Colon (tissue), 2 donors: ENCODE measurements around the gene MTCP1.

ENCODE experiments used
- FAIRE-seq: peaks from 2 replicates; lab custom pipeline; 2012; peaks lifted over from hg19 to GRCh38; lab: Jason Lieb, UNC
- donor health status: control.
- donor health status: control.

The MTCP1 gene, protein sequence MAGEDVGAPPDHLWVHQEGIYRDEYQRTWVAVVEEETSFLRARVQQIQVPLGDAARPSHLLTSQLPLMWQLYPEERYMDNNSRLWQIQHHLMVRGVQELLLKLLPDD

DNA sequence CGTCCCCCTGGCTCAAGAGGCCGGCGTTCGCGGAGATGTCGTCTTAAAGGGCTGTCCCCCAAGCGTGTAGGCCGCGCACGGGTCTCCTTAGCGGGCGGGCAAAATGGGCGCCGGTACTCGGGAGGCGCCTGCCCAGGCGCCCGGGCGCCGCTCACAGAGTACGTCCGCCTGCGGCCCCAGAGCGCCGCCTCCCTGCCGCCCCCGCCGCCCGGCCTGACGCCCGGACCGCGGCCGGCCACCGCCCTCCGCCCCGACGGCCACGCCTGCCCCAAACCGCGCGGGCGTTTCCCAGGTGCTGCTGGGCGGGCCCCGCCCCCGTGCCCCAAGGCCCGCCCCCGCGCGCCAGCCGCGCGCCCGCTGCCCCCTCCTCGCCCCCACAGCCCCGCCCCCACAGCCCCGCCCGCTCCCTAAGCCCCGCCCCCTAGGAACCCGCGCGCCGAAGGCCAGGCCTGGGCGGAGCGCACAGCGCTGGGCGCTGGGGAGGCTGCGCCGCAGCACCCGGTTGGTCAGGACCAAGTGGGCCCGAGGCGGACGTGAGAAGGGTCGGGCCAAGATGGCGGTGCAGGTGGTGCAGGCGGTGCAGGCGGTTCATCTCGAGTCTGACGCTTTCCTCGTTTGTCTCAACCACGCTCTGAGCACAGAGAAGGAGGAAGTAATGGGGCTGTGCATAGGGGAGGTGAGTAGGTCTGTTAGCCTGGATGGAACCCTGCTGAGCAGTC, at the start of gene MTCP1, which contains the start of the genes BRCC3 and CMC4:
MTCP1 (minus strand) TSS at position 162 of the 719 bp plus-strand sequence. CDS start 5,126 bp downstream, outside the sequence.
BRCC3 (plus strand) TSS at position 534 of the 719 bp plus-strand sequence; CDS start at position 554, 20 bp downstream.
CMC4 (minus strand) TSS at position 162 of the 719 bp plus-strand sequence. CDS start 7,113 bp downstream, outside the sequence.
- FAIRE-seq = no peak

DNA sequence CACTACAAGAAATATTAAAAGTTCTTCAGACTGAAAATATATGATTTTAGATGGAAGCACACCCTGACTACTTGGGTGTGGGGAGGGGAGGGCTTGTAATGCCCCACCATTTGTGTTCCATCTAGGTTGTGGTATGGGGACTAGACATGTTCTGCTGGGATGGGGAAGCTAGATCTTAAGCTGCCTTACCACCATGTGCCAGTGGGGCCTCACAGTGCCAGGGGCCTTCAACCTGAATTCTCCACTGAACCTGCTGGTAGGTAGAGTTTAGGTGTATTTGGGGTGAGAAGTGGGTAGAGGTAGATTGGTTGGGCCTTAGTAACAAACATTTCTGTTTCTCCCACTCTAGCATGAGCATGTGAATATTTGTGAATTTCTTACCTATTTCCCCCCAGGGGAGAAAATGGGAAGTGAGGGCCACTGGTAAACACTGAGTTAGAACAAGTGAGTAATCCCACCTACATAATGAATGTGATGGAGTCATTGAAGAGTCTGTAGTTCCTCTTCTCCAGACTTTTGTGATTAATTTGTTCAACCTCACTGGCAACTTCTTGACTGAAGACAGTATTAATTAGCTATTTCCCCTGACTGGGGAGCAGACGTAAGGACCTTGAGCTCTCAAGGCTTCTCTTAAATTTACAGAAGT, 44.4 kb upstream of the MTCP1 start:
- no peak for FAIRE-seq

DNA sequence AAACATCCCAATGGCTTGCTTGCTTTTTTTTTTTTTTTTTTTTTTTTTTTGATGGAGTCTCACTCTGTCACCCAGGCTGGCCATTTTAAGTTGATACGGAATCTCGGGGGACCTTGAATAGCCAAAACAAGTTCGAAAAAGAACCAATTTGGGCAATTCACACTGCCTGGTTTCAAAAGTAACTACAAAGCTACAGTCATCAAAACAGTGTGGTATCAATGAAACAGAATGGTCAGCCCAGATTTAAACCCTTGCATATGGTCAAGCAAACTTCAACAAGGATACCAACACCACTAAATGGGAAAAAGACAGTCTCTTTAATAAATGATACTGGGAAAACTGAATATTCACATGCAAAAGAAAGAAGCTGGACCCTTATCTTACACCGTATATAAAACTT, 42.2 kb upstream of the MTCP1 start:
- FAIRE-seq = no peak

DNA sequence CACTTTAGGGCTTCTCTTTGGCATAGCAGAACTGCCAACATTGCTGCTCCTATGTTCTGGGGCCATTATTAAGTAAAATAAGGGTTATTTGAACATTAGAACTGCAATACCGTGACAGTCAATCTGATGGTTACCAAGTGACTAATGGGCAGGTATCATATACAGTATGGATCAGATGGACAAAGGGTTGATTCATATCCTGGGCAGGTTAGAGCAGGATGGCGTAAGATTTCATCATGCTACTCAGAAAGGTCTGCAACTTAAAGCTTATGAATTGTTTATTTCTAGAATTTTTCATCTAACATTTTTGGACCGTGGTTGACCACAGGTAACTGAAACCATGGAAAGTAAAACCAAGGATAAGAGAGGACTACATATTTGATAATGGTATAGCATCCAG, 41.2 kb upstream of the MTCP1 start:
- FAIRE-seq = no peak

DNA sequence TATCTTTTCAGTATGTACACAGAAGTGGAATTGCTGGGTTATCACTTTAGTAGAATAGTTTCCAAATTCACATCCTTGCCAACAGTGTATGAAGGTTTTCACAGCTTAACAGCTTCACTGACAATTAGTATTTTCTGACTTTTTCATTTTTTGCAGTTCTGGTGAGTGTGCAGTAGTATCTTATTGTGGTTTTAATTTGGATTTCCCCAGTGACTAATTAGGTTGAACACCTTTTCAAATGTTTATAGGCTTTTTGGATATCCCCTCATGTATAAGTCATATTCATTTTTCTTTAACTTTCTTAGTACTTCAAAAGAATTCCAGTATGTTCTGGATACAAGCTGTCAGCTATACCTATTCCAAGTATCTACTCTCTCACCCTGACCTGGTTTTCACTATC, 37.5 kb upstream of the MTCP1 start:
- peak; percentile 51 for FAIRE-seq

DNA sequence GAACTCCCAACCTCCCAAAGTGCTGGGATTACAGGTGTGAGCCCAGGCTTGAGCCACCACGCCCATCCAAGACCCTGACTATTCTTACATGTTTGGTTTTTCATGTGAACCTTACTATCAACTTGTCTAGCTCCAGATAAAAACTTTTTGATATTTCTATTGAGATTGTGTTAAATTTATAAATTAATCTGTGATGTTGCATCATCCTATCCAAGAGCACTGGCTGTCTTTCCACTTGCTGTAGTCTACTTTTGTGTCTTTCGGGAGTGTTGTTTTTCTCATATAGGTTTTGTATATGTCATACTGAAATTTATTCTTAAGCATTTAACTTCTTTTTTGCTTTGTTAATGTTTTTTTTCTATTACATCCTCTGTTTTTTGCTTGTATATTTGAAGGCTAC, 35.0 kb upstream of the MTCP1 start:
- FAIRE-seq = no peak

DNA sequence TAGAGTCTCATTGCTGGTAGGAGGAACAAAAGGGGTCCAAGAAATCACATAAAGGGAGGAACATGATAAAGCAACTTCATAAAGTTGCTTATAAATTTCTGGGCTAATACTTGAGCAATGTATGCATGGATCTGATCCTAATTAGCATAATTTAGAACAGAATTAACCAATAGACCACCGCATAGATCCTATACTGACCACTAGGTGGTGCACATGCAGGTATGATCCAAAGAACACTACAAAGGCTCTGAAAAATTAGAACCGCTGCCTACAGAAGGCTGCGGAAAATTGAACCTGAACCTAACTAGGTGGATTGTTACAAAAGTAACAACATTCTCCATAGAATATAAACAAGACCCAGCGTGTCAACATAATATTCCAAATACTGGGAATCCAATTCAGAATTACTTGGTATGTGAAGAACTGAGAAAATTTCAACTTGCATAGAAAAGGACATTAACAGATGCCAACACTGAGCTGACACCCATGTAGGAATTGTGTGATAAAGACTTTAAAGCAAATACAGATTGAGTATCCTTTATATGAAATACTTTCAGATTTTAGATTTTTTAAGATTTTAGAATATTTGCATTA, 23.6 kb upstream of the MTCP1 start:
- FAIRE-seq = no peak

DNA sequence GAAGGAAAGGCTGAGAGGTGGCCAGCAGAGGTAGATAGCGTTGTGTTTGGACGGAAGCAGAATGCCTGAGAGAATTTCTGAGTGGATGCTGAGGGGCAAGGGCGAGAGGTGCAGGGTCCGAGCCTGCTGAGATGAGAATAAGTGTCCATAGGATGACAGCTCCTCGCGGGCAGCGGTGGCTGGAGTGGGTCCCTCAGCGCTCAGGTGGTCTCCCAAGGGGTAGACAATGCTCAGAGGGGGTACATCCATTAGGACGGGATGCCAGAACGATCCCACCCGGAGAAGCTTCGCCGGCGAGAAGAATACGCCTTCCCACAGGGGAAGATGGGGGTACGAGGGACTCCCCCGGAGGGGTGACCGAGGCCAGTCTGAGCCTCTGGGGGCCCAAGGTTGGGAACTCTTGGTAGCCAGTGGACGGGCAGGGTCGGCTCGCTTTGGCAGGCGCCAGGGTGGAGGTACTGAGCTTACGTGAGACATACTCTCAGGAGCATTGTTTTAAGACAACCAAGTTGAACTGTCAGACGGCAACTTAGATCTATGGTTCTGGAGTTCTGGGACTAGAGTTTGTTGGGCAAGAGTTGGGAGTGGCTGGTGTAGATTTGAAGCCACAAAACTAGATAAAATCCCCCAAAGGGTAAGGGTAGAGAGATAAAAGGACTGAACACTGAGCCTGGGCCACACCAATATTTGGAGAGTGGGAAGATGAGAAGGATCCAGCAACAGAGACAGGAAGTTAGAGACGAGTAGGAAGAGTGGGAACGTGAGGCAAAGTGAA, 16.2 kb upstream of the MTCP1 start:
- no peak for FAIRE-seq

DNA sequence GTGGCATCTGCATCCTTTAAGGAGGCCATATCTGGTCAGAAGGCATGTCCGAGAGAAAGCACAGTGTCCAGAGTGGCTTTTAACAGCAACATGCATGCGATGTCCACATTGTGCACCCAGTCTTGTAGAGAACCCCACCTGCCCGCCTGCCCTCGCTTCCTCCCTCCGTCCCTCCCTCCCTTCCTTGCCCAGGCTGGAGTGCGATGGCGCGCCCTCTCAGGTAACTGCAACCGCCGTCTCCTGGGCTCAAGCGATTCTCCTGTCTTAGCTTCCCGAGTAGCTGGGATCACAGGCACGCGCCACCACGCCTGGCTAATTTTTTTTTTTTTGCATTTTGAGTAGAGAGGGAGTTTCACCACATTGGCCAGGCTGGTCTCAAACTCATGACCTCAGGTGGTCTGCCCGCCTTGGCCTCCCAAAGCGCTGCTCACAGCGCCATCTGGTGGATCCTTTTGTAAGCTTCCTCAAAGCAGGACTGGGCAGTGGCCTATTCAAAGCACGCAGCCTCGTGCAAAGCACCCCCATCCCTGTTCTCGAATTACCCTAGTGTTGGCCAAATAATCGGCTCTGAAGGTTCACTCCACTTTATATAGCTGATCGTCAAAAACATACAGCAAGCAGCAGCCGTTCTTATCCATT, 15.4 kb upstream of the MTCP1 start:
- FAIRE-seq = no peak

DNA sequence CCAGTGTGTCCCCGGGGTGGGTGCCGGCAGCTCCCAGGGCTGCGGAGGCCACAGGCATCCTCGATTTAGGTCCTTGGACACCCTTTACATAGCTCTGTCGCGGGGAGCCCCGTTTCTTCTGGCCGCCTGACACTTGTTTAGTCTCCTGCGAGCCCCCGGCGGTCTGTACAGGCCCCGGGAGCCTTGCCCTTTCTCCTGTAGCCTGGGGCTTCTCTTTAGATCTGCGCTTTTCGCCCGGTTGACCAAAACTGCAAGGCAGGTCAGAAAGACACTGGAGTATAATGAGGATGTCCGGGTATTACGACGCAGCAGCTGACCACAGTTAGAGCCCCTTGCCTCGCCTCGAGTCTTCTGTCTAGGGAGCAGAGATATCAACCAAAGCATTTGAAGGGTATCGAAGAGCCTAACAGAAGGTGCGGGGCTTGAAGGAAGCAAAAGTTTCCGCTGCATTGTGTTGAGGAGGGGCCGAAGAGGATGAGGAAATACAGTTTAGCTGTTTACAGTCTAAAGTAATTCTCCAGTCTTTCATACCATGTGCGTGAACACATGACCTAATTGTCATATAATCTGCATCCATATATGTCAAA, 851 bp upstream of the MTCP1 start:
- FAIRE-seq = no peak

DNA sequence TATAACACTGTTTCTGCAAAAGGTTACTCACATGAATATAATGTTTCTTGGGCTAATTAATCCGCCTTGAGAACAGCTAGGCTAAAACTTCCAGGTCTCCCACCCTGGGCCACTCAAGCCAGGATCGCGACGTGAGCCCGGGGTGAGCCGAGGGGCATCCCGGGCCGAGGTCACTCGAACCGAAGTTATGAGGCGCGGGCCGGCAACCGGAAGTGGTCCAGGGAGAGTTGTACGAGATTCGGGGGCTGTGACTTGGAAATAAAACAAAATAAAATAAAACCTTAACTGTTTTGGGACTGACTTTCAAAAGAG, 317 bp downstream of the MTCP1 start:
- FAIRE-seq = no peak

DNA sequence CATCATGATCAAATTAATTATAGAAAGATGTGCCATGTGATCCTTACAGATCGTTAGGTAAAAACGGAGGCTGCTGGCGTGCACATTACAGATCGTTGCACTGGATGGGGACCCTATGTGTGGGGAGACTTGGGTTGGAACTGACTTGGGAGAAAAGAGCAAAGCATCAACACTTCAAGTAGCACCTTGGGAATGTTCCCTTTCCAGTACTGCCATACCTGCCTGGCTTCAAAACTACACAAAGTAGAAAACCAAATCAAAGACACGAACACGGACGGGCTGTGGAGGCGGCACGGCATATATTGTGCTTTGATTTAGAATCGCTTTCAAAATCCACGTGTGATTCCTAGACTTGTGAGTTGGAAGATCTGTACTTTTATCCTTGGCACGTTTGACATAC, 898 bp downstream of the MTCP1 start:
- no peak for FAIRE-seq

DNA sequence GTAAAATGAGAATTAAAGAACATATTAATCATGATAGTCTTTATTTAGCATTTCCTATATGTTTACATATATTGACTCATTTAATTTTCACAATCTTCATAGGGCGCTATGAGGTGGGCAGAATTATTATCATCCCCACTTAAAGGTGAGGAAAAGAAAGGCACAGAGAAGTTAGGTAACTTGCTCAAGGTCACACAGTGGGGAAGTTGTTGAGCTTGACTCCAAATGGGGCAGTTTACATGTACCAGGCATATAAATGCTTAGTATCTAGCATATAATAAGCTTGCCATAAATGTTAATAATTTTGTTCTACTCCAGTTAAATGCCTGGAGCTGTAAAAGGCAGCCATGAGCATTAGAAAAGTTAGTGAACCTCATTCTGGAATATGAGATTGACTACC, 1.5 kb downstream of the MTCP1 start:
- no peak for FAIRE-seq

DNA sequence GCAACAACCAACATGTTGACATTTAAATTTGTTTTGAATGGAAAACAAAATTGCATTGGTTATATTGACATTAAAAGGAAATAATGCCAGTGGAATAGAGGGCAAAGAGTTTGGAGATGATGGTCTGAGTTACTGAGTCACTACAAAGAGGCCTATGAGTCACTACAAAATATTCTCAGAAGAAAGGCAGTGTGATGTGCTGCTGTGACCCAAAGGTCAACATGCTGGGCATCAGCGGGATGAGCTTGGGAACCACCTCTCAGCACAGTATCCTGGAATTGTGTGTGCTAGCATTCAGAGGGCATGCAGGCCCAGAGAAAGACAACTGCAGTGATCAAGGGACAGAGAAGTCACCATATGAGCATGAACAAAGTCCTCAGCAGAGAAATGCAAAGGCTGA, 2.8 kb downstream of the MTCP1 start:
- FAIRE-seq = no peak

DNA sequence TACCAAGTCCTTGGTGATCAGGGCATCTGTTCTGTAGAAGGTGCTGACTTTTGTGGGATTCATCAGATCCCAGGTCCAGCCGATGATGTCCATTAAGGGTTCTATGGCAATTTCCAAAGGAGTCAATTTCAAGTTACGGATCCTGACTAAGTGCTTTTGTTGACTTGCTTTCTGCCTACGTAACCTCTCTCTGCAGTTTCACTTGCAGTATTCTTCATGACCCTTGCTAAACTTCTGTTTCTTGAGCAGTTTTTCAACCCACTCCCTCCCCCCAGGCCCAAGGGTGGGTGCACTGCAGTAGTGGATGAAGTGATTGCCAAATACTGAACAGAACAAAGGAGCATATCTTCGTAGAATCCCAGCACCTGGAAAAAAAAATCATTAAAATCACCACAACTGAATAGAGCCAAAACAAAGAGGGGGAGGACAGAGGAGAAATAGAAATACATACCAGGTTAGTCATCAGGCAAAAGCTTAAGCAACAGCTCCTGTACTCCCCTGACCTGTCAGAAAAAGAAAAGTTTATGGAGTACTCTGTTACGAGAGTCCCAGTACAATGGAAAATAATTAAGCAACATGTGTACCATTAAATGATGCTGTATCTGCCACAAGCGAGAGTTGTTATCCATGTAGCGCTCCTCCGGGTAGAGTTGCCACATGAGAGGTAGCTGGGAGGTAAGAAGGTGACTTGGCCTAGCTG, 5.8 kb downstream of the MTCP1 start:
- FAIRE-seq = no peak

DNA sequence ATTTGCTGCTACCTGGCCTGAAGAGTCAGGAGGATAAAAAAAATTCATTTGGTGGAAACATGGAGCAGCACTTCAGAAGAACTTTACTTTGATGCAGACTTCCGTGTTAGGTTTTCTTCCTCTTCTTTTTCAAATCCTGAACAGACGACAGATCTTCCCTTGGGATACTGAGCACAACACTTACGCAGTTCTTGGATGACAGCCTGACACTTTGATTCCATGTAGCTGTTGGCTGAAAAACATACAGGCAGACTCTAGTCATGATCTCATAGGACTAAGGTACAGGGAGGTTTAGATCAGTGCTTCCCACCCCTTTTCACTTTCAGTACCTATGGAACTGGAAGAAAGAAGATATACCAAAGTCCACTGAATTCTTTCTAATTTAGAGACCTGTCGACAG, 9.2 kb downstream of the MTCP1 start:
- FAIRE-seq = no peak

DNA sequence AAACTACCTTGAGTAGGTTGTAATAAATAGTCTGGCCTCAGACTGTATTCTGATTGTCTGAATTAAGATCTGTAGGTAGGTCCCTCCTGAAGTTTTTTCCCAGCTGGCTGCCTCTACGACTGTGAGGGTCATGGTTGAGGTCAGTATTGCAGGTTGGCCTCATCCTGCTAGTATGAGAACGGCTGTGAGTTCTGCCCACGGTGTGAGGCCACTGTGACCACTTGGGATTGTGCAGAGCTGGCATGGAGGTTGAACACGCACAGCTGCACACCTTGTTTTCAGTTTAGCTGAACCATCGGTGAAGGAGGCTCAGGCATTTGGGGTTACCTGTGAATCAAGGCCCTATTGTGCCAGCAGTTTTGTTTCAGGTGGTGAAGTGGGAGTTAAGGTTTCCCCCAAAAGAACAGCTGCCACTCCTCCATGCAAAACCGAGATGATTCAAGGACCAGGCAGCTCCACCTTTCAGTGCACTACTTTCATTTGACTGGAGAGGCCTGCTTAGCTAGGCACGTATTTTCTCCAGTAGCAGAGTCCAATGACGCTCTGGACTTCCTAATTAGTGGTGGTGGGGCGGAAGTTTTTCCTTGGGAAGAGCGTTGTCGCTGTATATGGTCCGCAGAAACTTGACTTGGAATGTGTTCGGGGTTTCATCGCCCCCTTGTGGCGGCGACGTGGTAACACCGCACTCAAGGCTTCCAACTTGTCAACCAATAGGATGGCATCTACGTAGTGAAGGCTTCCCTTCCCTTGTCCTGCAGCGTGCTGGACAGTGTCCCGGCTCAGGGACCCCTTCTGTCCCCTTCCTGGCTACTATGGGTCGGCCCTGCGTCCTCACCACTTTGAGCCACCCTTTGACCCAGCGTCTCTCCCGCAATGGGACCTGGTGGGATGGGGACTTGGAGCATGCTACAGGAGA, 13.8 kb downstream of the MTCP1 start:
- peak; percentile 68 for FAIRE-seq

DNA sequence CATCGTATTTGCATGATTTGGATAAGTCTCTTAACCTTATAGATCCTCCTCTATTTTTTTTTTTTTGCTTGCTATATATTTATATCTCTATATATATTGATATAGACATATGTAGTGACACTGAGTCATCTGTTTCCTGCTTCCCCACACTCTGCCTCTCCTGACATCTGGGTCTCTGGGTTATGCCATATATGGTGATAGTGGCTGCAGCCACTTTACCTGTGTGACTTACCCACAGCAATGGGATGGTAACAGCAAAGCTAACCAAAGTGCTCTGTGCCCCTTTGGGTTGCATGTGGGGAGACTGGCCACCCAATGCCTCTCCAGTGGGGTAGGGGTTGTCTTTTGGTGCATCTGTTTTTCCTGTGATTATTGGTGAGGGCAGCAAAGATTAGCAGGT, 14.5 kb downstream of the MTCP1 start:
- FAIRE-seq = no peak

DNA sequence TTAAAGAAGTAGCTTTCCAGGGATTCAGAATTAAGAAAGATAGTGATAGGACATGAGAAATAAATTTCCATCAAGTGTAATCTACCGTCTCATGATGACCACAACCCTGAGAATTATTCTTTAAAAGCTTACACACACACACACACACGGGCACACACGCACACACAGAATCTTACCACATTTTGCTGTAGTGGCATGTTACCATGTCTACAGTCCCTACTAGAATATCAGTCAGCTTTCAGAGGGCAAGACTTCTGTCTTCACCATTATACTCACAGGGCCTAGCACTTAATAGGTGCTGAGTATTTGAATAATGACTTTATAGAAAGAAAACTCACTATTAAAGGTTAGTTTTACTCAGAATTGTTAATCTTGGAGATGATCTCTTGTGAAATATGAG, 15.4 kb downstream of the MTCP1 start:
- no peak for FAIRE-seq

DNA sequence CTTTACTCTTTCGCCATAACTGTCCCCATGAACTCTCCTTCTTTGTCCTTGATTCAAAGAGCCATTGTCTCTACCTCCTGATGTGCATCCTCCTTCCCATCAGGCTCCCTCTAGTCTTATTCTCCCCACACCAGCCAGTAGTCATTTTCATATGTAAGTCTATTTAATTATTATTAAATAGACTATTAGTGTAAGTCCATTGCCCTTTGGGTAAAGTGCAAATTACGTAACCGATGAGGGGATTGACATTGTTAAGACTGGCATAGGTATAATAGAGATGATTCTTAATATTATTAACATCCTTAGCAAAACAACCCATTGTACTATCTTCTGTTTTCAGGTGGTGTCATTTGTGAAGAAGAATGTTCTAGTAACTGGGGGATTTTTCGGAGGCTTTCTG, 16.7 kb downstream of the MTCP1 start:
- no peak for FAIRE-seq
